HG03159 (cell line): Measurements from ENCODE around the gene AP5Z1.
A peak's percentile ranks its signal among the peaks of the same experiment; 100 is the strongest.

ENCODE experiments used
- ATAC-seq: cut with Tn5 transposase; IDR thresholded peaks from one replicate; pipeline ENCODE4 v1.9.1; 2021; ENCODE audit warnings: mild to moderate bottlenecking, moderate library complexity; ENCODE audit not compliant: unreplicated experiment

AP5Z1 gene

GRCh38 chr7:4775250-4775847 lies at the start of gene AP5Z1:
Gene AP5Z1, plus strand, starts transcription at chr7:4775623. Its CDS starts 93 bp downstream, at chr7:4775716.
- ATAC-seq, result peak; percentile 88

GRCh38 chr7:4725850-4726450 lies 49.5 kb upstream of the AP5Z1 start:
- no peak for ATAC-seq

GRCh38 chr7:4726566-4726965 lies 48.9 kb upstream of the AP5Z1 start:
- no peak for ATAC-seq

- no peak for ATAC-seq
Measured at GRCh38 chr7:4727914-4728705, 47.3 kb upstream of the AP5Z1 start.

GRCh38 chr7:4729266-4729665 lies 46.2 kb upstream of the AP5Z1 start:
- ATAC-seq, result no peak

GRCh38 chr7:4730276-4730675 lies 45.1 kb upstream of the AP5Z1 start:
- no peak for ATAC-seq

- no peak for ATAC-seq
Measured at GRCh38 chr7:4730971-4731370, 44.5 kb upstream of the AP5Z1 start.

- ATAC-seq, result no peak
Measured at GRCh38 chr7:4731803-4732202, 43.6 kb upstream of the AP5Z1 start.

- ATAC-seq, result no peak
Measured at GRCh38 chr7:4733936-4734528, 41.4 kb upstream of the AP5Z1 start.

- no peak for ATAC-seq
Measured at GRCh38 chr7:4734587-4735345, 40.7 kb upstream of the AP5Z1 start.

- ATAC-seq, result no peak
Measured at GRCh38 chr7:4737300-4737699, 38.1 kb upstream of the AP5Z1 start.

GRCh38 chr7:4738711-4739527 lies 36.5 kb upstream of the AP5Z1 start:
- no peak for ATAC-seq

- no peak for ATAC-seq
Measured at GRCh38 chr7:4739528-4739992, 35.9 kb upstream of the AP5Z1 start.

- no peak for ATAC-seq
Measured at GRCh38 chr7:4740796-4741195, 34.6 kb upstream of the AP5Z1 start.

- no peak for ATAC-seq
Measured at GRCh38 chr7:4742051-4742573, 33.3 kb upstream of the AP5Z1 start.

- no peak for ATAC-seq
Measured at GRCh38 chr7:4742852-4743251, 32.6 kb upstream of the AP5Z1 start.

GRCh38 chr7:4744391-4745264 lies 30.8 kb upstream of the AP5Z1 start:
- ATAC-seq, result peak; percentile 75

- ATAC-seq, result peak; percentile 14
Measured at GRCh38 chr7:4745265-4745919, 30.0 kb upstream of the AP5Z1 start.
